ENCODE measurements around the gene BCAS3. TPM values are rescaled to one million over a fixed set of nuclear protein-coding genes. Genes with fewer than 3 reads are reported as not detected.

The BCAS3 gene
- total RNA-seq, 4 donors from 2014 or later, result 18.7 to 37.8 (median 24.9) TPM

DNA sequence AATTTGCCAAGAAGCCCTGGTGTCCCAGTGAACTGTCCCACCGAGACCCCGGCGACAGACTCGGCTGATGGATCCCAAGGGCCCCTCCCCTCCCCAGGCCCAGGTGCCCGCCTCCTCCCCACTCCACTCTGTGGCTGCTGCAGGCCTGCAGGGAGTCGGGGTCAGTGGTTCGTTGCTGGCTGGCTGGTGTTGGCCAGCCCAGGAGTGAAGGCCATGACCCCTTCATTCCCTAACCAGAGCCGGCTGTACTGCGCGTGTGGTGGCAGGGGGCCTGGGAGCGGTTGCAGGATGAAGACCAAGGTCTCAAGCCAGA lies 712.8 kb downstream of the BCAS3 start:
- ATAC-seq (ENCODE audit: low FRiP score) (no peak), DNase-seq (ENCODE audit: low spot score) (no peak)
- TF ChIP-seq, protein P1, sequence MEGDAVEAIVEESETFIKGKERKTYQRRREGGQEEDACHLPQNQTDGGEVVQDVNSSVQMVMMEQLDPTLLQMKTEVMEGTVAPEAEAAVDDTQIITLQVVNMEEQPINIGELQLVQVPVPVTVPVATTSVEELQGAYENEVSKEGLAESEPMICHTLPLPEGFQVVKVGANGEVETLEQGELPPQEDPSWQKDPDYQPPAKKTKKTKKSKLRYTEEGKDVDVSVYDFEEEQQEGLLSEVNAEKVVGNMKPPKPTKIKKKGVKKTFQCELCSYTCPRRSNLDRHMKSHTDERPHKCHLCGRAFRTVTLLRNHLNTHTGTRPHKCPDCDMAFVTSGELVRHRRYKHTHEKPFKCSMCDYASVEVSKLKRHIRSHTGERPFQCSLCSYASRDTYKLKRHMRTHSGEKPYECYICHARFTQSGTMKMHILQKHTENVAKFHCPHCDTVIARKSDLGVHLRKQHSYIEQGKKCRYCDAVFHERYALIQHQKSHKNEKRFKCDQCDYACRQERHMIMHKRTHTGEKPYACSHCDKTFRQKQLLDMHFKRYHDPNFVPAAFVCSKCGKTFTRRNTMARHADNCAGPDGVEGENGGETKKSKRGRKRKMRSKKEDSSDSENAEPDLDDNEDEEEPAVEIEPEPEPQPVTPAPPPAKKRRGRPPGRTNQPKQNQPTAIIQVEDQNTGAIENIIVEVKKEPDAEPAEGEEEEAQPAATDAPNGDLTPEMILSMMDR (IDR thresholded peaks at IDR 0.05), result no peak

DNA sequence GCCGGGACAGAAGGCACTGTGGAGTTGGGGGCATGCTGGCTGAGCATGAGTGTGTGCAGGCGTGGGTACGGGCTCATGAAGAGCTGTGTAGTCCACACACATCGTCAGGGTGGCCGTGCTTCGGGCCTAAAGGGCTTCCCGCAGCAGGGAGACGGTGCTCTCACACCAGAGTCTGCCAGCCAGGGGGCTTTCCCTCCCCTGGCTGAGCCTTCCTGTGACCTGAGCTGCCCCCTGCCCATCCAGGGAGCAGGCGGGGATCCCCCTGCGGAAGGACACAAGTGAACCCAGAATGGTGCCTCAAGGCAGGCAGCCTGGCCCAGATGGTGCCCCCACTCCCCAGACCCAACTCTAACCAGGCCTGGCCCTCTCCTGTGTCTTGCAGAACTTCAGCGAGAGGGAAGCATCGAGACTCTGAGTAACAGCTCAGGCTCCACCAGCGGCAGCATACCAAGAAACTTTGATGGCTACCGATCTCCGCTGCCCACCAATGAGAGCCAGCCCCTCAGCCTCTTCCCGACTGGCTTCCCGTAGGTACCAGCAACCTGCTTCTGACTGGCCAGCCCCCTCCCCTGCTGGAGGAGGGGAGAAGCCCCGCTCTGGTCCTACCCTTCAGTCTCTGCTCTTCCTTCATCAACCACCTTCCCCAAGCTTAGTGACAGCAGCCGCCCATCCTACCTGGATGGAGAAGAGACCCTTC lies 714.1 kb downstream of the BCAS3 start:
- no peak for ATAC-seq (ENCODE audit: low FRiP score)
- no peak for DNase-seq (ENCODE audit: low spot score)
- TF ChIP-seq, protein P1 (IDR thresholded peaks at IDR 0.05), result no peak

DNA sequence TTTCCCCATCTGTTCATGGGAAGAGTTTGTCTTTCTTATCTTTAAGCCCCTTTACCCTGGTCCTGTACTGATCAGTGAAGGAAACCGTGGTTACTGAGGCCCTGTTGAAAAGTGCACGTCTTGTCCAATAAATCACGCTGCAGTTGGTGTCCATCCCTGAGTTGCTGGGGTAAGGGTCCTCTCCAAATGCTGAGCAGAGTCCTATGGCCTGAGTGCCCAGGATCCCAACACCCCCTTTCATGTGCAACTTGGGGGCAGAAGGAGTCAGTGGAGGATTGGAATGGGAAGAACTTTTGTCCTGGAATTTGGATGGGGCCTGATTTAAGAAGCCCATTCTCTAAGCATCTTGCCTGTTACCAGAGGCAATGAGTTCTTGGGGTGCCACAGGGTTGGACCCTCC lies 715.0 kb downstream of the BCAS3 start:
- no peak for DNase-seq (ENCODE audit: low spot score)
- TF ChIP-seq, protein P1 (IDR thresholded peaks at IDR 0.05), result no peak
- ATAC-seq (ENCODE audit: low FRiP score), result no peak

DNA sequence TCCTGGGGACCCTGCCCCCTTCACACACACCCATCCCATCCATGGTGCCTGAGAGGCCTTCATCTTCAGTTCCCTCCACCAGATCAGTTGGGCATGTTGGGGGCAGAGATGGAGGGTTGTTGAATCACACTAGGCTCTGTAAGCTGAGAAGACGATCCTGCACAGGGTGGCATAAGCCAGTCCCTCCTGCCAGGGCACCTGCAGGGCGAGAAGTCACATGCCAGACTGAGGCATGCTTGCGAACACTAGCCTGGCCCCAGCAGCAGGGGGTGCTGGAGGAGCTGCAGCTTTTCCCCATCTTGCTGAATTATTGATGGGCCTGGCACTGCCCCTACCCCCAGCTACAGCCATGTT lies 715.9 kb downstream of the BCAS3 start:
- ATAC-seq (ENCODE audit: low FRiP score) (no peak), DNase-seq (ENCODE audit: low spot score) (no peak)
- TF ChIP-seq, protein P1 (IDR thresholded peaks at IDR 0.05), result no peak

DNA sequence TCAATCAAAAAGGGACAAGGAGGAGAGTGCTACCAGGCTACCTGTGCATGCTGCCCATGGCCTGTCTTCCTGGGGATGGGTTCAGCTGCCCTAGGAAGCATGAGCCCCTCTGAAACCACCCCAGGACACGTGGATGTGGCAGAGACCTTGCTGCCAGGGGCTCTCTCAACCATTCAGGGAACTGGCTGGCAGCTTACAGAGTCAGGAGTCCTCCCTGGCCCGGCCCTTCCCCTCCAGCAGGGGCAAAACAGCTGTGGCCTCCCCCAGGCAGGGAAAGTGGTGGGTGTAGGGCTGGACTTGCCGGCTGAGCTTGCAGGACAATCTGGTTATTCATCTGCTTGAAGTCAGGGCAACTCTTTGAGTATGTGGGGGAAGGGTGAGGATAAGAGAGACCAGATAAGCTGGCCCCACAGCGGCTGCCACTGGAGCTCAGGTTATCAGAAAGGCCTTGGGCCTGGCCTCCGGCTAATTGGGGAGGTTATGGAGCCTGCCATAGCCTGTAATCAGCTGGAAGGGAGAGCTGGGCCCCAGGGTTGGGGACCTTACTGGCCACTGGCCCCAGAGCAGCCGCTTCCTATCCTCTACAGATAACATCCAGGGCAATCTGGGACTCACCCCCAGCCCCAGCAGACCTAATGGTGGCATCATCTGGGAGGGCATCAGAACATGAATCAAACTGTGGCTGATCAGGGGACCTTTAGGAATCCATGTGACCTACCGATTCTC lies 716.4 kb downstream of the BCAS3 start:
- DNase-seq (ENCODE audit: low spot score), result no peak
- no peak for ATAC-seq (ENCODE audit: low FRiP score)
- TF ChIP-seq, protein P1 (IDR thresholded peaks at IDR 0.05), result no peak

DNA sequence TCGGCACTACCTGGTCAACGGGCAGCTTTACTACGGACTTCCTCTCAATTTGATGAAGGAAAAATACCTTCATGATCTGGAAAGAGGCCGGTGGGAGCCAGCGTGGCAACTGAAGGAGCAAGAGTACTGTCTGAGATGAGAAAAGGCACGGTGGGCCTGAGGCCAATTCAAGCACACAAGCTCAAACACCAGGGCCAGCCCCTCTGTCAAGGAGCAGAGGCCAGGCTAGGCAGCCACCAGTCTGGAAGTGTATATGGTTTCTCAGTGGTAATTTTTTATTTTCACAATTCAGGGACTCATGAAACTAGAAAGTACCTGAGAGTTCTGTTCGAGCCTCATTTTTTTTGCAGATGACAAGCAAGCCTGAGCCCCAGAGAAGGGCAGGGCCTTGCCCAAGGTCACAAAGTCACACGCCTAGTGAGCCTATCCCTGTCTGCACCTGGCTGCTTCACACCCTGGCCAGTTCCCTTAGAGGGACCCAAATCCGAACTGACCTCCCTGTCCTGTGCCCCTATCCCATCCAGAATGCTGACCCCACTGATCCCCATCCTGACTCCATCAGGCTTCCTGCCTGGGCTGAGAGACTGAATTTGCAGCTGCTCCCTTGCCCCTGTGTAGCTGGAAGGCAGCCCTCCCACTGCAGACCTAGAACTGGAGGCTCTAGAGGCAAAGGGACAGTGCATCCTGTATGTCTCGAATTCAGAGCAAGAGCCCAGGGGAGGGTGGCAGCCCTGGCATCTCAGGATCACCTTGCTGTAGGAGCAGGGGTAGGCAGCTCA lies 717.2 kb downstream of the BCAS3 start:
- ATAC-seq (ENCODE audit: low FRiP score) (no peak), DNase-seq (ENCODE audit: low spot score) (no peak)
- TF ChIP-seq, protein P1 (IDR thresholded peaks at IDR 0.05), result no peak
